NB4 (cell line): ENCODE data around the gene RAPGEF5.
"Not testable (repeated sequence)": the region's sequence is repeated elsewhere in the genome, so short reads cannot be mapped to it uniquely, and the experiment has no call there.

Source experiments
- DNase-seq: peaks from one replicate; pipeline ENCODE4 v3.0.0; 2010; ENCODE audit warnings: low read depth
- H3K4me3 ChIP-seq: one replicate; pipeline ENCODE4 v1.5.1; 2011; ENCODE audit warnings: mild to moderate bottlenecking, low read depth, low read length, moderate library complexity
- MYC ChIP-seq: IDR thresholded peaks from 2 replicates; pipeline ENCODE4 v1.6.1; 2011; ENCODE audit warnings: low read depth, low read length
- POLR2A ChIP-seq: IDR thresholded peaks from 2 replicates; pipeline ENCODE4 v1.6.1; 2011; ENCODE audit warnings: mild to moderate bottlenecking; ENCODE audit not compliant: insufficient read length; ENCODE audit errors: extremely low read depth
- TF ChIP-seq, protein P1 (sequence below): IDR thresholded peaks from 2 replicates; pipeline ENCODE4 v1.6.1; 2011; ENCODE audit warnings: low read depth, low read length
- TF ChIP-seq, protein P2 (sequence below): IDR thresholded peaks from one replicate; pipeline ENCODE4 v1.5.1; 2012; ENCODE audit warnings: low read depth, low read length

RAPGEF5 gene

DNA sequence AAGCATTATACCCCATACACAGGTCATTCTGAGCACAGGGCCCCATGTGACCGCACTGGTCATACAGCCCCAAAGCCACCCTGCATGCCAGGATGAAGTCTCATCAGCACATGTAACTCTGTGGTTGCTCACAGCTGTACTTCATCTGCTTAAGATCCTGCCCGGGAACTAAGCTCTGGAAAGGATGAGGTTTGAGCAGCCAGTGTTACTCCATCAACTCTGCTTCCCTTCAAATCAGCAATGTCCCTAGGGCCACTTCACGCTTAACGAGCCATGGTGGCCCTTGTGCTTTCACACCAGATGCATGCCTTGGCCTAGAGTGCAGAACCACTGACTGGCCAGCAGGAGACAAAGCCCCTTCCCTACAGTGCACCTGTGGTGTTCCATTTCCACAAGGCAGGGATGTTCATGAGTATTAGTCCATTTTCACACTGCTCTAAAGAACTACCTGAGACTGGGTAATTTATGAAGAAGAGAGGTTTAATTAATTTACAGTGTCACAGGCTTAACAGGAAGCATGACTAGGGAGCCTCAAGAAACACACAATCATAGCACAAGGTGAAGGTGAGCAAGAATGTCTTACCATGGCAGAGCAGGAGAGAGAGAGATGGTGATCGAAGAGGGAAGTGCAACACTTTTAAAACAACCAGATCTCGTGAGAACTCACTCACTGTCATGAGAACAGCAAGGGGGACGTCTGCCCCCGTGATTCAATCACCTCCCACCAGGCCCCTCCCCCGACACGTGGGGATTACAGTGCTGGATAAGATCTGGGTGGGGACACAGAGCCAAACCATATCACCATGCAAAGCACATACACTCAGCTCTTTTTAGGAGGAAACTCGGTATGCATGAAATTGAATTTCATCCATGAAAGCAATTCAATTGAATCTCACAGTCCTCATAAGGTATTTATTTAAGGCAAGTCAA lies 262.3 kb downstream of the RAPGEF5 start:
- no peak for DNase-seq
- no peak overlapping the region for H3K4me3 ChIP-seq
- TF ChIP-seq, protein P1, sequence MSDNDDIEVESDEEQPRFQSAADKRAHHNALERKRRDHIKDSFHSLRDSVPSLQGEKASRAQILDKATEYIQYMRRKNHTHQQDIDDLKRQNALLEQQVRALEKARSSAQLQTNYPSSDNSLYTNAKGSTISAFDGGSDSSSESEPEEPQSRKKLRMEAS = no peak
- TF ChIP-seq, protein P2, sequence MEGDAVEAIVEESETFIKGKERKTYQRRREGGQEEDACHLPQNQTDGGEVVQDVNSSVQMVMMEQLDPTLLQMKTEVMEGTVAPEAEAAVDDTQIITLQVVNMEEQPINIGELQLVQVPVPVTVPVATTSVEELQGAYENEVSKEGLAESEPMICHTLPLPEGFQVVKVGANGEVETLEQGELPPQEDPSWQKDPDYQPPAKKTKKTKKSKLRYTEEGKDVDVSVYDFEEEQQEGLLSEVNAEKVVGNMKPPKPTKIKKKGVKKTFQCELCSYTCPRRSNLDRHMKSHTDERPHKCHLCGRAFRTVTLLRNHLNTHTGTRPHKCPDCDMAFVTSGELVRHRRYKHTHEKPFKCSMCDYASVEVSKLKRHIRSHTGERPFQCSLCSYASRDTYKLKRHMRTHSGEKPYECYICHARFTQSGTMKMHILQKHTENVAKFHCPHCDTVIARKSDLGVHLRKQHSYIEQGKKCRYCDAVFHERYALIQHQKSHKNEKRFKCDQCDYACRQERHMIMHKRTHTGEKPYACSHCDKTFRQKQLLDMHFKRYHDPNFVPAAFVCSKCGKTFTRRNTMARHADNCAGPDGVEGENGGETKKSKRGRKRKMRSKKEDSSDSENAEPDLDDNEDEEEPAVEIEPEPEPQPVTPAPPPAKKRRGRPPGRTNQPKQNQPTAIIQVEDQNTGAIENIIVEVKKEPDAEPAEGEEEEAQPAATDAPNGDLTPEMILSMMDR = no peak
- no peak for TF ChIP-seq MYC
- TF ChIP-seq POLR2A = no peak

DNA sequence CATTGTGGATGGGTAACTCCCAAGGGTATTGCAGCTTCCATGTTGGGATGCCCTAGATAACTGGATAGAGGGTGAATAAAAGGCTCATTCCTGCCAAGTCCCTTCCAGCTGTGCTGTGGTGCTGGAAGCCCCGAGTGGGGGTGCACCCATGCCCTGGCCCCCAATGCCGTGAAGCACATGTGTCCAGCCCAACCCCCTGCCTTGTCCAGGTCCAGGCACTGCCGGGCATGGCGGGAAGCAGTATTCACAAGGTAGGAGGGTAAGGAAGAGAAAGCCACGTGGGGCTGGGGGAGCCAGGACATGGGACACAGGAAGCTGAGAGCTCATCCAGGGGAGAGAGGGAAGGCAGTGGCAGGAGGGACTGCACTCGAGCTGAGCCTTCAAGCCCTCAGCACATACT lies 263.0 kb downstream of the RAPGEF5 start:
- no peak for TF ChIP-seq POLR2A
- no peak for TF ChIP-seq MYC
- TF ChIP-seq, protein P2 = no peak
- TF ChIP-seq, protein P1 = no peak
- no peak overlapping the region for H3K4me3 ChIP-seq
- DNase-seq = no peak

DNA sequence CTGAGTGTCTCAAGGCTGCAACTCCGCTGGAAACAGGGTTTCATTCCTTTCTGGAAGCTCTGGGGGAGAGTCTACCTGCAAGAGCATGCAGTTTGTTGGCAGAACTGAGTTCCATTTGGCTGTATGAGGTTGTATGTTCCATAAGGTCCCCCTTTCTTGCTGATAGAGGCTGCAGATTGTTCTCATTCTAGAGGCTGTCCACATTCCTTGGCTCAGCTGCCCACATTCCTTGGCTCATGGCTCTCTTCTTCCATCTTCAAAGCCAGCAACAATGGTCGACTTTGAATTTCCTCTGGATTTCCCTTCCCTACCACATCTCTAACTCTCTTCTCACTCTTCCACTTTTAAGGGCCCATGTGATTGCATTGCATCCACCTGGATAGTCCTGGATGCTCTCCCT lies 264.0 kb downstream of the RAPGEF5 start:
- no peak for TF ChIP-seq MYC
- TF ChIP-seq, protein P1 = no peak
- TF ChIP-seq, protein P2 = no peak
- no peak for TF ChIP-seq POLR2A
- DNase-seq = no peak
- H3K4me3 ChIP-seq = no peak overlapping the region

DNA sequence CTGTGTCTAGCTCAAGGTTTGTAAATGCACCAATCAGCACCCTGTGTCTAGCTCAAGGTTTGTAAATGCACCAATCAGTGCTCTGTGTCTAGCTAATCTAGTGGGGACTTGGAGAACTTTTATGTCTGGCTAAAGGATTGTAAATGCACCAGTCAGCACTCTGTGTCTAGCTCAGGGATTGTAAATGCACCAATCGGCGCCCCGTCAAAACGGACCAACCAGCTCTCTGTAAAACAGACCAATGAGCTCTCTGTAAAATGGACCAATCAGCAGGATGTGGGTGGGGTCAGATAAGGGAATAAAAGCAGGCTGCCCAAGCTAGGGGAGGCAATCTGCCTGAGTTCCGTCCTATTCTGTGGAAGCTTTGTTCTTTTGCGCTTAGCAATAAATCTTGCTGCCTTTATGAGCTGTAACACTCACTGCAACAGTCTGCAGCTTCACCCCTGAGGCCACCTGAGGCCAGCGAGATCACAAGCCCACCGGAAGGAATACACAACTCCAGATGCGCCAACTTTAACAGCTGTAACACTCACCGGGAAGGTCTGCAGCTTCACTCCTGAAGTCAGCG lies 265.9 kb downstream of the RAPGEF5 start:
- DNase-seq, H3K4me3 ChIP-seq: not testable (repeated sequence)

DNA sequence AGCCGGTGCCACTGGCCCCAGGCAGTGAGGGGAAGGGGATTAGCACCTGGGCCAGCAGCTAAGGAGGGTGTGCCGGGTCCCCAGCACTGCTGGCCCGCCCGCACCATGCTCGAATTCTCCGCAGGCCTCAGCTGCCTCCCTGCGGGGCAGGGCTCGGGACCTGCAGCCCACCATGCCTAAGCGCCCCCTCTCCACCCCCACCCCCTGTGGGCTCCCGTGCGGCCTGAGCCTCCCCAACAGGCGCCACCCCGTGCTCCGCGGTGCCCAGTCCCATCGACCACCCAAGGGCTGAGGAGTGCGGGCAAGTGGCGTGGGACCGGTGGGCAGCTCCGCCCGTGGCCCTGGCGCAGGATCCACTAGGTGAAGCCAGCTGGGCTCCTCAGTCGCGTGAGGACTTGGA lies 266.4 kb downstream of the RAPGEF5 start:
- TF ChIP-seq MYC (no peak), POLR2A (no peak)
- TF ChIP-seq, protein P1 = no peak
- TF ChIP-seq, protein P2 = no peak
- no peak for DNase-seq
- no peak overlapping the region for H3K4me3 ChIP-seq

DNA sequence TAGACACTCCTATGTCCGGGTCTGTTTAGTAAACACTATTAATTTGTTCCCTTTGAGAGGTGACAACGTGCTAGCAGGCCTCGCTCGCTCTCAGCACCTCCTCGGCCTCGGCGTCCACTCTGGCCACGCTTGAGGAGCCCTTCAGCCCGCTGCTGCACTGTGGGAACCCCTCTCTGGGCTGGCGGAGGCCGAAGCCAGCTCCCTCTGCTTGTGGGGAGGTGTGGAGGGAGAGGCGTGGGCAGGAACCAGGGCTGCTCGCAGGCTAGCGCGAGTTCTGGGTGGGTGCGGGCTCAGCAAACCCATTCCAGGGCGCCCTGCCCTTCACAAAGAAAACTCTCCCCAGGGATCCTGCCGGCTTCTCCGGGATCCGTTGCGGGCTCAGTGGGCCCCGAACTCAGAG lies 266.8 kb downstream of the RAPGEF5 start:
- no peak for DNase-seq
- no peak overlapping the region for H3K4me3 ChIP-seq
- TF ChIP-seq, protein P2 = no peak
- TF ChIP-seq, protein P1 = no peak
- TF ChIP-seq MYC = no peak
